Amniotic epithelial cell (primary cell): Measurements from ENCODE around the gene HLX.

Source experiments
- DNase-seq: peaks from one replicate; pipeline ENCODE4 v3.0.0-alpha.2; 2010; ENCODE audit warnings: low read depth

Gene HLX

DNA sequence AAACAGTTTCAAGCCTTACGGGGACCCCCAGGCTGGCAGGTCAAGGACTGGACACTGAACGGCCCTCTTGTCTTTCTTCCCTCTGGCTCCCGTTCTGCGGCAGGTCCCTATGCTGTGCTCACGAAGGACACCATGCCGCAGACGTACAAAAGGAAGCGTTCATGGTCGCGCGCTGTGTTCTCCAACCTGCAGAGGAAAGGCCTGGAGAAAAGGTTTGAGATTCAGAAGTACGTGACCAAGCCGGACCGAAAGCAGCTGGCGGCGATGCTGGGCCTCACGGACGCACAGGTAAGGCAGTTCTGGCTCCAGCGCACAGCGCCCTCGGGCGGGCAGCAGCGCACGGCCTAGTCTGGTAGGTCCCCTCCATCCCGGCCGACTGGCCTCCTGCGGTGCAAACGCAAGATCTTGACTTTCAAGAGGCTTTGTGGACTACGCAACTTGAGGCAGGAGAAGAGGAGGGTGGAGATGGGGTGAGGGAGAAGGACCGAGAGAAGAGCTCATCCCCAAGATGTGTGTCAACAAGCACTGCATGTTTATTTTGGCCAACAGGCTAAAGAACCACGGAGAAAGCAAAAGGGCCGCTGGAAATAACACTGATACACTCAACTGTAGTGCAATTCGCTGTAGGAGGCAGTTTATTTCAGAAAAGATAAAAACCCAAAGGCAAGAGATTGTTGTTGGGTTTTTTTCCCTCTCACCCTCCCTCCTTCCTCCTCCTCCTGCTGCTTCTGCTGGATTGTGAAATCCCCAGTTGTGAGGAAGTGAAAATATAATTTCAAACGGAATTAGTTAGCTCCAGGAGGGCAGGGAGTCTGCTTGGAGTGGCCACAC is 3.0 kb downstream of the HLX start:
- peak; percentile 92 for DNase-seq

DNA sequence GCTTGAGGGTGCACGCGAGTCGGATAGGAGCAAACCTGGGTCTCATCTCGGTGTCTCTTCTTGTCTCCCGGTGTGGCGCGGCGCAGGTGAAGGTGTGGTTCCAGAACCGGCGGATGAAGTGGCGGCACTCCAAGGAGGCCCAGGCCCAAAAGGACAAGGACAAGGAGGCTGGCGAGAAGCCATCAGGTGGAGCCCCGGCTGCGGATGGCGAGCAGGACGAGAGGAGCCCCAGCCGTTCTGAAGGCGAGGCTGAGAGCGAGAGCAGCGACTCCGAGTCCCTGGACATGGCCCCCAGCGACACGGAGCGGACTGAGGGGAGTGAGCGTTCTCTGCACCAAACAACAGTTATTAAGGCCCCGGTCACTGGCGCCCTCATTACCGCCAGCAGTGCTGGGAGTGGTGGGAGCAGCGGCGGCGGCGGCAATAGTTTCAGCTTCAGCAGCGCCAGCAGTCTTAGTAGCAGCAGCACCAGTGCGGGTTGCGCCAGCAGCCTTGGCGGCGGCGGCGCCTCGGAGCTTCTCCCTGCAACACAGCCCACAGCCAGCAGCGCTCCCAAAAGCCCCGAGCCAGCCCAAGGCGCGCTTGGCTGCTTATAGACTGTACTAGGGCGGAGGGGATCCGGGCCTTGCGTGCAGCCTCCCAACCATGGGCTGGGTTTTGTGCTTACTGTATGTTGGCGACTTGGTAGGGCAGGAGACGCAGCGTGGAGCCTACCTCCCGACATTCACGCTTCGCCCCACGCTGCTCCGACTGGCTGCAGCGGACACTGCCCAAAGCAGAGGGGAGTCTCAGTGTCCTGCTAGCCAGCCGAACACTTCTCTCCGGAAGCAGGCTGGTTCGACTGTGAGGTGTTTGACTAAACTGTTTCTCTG is 5.1 kb downstream of the HLX start:
- DNase-seq: peak; percentile 50

DNA sequence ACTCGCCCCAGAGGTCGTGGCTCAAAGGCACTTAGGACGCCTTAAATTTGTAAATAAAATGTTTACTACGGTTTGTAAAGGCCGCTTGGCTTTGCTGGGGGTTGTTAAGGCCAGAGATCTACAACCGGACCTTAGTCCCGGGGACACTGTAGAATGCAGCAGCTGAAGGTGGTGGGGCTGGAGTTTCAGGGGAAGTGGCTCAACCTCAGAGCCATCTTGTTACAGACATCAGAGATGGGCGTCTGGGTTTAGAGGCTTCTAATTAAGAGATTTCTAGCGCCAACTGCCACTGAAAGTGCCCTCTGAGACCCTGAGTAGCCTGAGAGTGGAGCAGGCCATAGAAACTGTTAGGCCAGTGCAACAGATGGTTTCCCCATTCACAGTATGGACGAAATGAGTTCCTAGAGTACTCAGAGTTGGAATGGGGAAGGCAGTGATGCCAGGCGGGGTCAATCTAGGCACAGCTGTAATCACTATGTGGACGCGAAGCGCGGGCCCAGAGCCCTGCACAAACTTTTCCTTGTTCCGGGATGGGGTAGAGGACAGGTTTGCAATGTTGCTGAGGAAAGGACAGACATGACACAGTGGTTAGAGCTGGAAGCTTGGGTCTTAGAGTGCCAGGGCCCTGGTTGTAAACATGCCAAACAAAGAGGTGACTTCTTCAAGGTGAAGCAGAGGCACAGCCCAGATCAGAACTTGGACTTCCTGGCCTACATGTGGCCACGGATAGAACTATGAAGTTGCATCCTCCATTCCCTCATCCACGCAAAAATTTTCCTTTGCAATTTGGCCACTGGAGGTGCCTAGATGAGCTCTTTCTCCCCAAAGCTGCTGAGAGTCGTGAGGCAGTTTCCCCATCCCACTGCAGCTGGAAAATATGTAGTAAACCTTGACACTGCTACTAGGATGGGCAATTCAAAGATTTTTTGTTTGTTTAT is 6.0 kb downstream of the HLX start:
- DNase-seq: no peak

DNA sequence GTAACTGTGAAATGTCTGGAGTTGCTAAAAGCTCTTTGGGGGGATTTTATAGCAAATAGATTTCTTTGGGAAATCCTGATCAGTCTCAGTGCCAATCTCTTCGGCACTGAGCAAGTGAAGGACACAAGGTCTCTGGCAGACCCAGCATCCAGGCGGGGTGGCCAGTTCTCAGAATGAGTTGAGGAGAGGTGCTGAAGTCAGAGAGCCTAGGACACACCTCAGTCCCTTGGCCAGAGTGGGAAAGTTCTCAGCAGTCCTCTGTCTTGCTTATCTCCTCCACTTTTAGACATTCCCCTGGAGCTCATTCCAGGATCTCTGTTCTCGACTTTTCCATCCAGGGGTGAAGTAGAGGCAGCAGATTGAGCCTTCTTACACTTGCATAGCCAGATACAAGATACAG is 6.7 kb downstream of the HLX start:
- DNase-seq: no peak

DNA sequence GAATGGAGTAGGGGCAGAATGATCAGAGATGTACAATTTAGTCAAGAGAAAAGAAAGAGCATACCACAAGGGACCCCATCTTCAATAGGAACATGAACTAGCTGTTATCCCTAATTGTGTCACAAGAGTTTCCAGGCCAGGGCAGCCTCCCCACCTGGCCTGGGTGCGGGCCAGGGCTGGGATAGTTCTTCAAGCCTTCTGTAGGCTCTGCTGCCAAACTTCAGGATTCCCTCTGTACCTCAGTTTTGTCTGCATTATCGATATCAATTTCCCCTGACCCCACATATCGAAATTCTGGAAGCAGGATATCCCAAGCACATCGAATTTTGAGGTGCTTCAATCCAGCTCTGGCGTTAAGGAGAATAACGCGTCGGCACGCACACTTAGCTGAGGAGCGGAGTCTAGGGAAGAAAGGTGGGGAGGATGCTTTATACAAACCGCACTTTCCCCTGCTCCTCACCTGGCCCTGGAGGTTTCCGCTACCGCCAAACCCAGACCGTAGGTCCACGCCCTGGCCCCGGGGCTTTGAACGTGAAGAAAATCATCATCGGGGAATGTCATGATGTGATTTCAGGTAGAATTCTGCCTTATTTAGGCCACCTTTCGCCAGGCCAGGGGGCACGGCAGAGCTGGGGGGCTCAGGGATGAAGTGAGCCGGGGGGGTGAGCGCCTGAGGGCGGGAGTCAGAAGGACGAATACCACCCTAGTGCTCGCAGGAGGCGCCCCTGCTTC is 7.4 kb downstream of the HLX start:
- no peak for DNase-seq

DNA sequence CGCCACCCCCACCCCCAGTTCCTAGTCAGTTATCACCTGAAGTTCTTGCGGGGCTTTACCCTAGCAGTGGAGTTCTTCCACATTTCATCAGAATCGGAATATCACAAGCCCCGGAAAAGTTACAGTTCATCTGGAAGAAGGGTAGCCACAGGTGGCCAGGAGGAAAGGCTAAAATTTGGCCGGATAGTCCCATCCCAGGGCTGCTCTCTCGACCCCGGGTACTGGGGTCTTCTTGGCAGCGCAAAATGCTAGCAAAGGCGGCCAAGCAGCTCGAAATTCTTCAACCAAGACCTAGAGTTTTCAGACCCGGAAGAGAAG is 7.9 kb downstream of the HLX start:
- no peak for DNase-seq

DNA sequence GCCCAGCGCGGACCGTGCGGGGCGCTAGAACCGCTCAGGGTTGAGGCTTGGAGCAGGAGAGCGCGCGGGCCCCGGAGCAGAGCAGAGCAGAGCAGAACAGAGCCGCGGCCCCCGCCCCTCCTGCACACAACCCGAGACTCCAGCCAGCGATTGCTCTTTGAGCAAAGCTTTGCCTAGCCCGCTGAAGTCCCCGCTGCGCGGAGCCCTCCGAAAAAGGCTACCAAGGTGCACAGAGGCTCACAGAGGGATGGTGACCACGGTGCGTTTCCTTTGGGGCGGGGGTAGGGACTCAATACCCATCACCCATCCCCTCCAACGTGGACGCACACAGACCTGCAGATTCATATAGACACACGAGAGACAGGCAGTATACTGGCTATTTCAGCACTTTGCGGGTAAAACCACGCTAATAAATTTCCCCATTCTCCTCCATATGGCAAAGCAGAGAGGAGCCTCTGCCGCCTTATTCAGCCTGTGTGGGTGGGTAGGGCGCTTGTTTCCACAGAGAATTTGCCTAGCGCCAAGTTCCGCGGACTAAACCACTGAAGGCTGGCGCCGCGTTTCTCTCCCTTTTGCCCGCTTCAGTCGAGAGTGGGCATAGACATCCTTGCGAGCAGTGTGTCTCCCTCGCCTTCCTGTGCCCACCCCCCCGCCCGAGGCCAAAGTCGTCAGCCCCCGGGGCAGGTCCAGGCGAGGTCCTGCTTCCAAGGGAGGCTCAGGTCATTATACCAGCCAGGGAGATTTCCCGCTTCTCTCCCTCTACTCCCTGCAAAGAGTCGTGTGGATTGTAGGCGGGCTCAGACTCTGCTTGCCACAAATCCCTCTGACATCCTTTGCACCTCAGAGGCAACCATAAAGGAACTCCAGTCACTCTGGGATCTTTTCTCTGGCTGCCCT is 8.5 kb downstream of the HLX start:
- DNase-seq: peak; percentile 80

DNA sequence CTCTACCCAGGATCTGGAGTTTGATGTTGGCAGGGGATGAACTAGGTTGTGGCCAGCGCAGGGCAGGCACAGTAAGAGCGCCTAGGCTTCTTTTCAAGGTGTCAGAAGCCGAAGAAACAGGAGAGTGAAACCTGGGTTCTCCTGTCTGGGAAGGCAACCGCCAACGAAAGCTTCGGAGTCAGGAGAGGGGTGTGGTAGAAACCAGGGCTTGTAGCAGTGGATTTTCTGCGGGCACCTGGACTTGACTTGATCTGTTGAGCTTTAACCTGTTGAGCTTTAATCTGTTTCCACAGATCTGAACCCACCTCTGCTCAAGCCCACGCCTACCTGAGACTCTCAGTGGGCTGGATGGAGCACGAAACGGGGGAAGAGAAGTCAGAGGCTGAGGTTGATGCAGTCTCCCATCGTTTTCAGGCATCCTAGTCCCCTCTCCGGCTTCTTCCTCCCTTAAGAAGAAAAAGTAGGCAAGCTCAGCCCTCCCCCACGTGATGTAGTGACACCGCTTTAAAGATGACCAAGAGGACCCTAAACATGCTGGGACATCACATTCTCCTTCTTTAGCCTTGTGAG is 9.3 kb downstream of the HLX start:
- no peak for DNase-seq

DNA sequence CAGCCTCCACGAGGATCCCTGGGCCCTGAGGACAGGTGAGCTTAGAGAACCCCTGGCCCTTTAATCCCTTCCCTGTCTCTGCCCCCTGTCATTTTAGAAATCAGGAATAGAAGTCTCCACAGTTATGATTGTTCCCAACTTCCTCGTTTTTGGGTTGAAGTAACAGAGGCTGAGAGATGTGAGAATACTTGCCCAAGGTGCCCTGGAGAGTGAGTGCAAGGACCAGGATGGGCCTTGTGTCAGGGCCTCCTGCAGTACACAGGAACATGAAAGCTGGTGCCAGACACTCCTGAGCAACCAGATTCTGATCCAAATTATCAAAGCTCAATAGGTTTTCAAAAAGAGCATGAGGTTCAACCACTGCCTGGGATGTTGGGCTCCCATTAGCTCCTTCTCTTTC is 10.1 kb downstream of the HLX start:
- no peak for DNase-seq

DNA sequence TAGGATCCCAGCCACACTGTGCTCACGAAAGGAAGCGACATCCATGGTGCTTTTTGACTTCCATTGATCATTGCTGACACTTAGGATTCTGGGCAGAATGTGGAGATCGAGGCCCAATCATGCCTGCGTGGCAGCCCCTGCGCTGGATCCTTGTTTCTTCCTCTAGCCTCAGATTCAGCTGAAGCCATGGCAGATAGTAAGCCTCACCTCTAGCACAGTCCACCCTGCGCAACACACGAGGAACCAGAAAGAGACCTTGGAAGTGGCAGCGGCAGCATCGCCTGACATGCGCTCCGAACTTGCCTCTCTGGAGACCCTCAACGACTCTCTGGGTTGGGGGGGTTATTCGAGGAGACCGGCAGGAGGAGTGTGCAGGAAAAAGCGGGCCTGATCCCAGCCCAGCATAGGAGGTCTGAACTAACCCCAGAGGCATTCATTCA is 10.6 kb downstream of the HLX start:
- no peak for DNase-seq

DNA sequence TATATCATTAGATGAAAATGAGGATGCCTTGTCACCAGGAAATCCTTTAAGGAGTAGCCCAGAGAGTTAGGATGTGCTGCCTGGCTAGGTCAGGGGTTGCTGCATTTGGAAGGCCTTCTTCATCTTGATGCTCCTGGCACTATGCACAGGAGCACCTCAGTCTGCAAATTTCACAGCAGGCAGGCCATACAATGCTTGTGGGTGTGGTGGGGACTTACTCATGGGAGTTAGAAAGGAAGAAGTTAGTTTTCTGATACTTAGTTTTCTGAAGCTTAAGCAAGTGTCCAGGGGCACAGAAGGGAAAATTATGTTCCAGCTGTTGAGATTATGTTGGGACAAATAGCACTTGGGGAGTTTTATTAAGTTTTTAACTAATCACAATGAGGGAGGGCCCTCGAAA is 11.4 kb downstream of the HLX start:
- DNase-seq: no peak

DNA sequence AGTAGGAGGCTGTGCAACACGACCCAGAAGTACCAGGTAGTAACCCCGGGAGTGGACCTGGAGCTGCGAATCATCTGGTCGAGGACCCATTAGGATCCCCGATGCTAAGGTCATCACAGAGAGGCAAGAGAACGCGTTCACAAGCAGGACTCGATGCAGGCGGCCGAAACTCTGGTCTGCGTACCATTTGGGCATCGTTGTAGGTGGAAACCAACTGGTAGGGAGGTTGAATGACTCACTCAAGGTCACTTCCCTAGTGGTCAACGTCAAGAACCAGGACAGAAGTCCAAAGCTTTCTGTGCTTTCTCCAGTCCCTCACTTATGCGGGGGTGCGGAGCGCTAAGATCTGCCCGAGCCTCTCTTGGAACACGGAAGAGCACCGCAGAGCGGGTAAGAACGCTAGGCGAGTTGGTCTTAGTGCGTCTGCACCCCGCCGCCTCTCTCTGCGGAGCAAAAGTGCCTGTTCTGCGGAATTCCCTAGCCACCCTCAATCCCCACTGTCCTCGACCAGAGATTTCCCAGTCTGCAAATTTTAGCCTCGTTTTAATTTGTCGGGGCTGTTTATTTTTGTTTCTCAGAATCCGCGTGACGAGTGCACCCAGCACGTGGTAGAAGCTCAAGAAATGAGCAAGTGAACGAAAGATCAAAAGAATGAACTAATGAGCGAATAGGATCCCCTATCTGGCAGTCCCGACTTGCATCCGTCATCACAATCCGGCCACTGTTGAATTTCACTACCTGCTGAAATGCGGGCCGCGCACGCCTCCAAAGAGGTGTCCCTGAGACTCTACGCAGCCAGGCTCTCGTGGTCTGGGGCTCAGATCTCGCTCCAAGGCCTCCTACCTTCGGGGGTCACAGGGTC is 12.2 kb downstream of the HLX start:
- no peak for DNase-seq

DNA sequence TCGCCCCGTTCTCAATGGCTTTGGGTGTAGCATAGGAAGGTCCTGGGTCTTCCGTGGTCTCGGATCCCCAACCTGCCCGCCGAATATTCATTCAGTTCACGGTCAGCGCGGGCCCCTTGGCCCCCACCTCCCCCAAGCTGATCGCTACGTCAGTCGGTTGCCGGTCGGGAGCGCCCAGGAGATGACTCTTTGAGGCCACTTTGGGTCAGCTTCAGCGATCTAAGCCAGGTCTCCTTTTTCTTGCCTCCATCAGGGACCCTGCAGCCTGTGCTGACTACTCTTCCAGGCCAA is 12.8 kb downstream of the HLX start:
- no peak for DNase-seq

DNA sequence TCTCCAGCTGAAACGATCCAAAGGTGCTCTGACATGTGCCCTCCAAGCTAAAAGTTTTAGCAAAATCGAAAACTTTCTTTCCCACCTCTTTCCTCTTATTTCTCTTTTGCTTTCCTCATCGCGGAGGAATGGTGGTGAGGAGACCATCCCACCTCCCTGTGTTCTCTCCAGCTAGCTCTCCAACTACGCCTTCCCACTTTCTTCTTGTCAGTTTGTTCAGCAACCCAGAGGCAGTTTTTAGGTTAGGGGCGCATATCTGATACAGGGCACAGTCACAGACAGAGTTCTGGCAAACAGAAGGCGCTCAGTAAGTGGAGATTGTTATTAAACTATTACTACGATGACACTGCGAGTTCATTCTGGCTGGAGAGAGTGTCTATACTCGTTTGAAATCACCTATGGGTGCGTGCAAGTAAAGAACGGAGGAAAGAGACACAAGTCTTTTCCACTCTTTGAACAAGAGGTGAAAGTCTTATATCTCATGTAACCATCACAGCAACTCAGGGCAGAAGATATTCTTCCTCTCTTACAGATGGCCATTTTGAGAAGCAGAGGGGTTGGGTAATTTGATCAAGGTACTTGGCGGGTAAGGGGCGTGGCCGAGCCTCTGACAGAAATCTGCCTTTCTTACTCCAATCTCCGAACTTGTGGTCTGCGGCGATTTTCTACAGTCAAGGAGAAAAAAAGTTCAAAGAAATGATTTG is 13.9 kb downstream of the HLX start:
- DNase-seq: no peak

DNA sequence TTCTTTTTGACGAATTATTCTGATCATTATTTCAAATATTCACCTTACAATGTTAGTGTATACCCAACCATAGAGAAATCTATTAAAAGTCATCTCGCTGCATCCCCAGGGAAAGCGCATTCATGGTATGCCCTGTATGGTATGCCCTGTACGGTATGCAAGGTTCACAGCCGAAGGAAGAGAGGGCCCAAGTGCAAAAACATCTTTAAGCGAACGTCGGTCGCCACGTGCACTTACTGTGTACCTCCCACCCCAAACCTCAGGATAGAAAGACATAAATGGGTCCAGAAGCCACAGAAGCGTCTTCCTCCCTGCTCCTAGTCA is 14.4 kb downstream of the HLX start:
- no peak for DNase-seq

DNA sequence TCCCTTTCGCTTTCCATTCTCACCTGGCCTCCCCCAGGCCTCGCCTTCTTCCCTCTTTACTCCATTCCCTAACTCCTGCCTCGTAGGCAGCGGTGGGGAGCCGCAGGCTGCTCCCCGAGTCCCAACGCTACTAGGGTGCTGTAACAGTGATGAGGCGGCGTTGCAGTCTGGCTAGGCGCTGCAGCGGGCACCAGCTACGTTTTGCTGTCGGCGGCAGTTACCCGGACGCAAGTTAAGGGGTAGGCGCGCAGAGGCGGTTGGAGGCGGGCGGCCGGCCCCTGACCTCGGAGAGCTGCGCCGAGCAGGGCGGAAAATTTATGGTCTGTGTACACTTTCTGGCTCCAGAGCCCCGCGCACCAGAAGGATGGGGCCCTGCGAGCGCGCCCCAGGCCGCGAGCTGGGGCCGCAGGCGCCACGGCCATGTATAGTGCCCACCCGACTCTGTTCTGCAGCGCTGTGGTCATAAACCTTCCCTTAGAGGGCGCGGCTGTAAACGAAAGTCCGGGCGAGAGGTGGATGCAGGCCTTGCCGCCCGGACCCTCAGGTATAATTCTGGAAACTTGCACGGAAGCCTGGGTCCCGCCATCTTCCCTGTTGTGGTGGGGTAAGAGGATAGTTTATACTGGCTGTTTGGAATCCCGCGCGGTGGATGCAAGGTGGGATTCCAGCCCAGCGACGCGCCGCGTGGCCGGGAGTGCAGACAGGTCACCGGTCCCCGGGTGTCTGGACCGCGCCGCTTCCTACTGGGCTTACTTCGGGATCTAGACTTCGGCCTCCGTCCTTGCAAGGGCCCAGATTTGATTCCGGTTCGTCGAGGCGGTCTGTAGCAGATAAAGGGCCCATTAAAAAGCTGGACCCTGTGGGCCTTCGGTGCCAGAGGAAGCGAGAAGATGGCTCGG is 15.0 kb downstream of the HLX start:
- DNase-seq: no peak

DNA sequence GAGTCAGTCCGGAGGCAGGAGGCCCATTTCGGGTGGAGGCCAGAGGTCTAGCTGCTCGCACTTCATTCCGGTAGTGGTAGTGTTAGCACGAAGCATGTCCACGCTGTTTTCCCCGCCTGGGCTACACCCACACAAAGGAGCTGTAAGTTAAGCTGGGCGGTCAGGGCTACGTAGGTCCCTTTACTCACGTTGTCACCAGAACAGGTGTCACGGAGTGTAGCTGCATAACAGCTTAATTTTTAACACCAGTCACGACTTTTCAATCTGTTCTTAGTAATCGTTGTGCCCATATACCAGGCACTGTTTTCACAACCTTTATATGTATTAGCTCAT is 15.6 kb downstream of the HLX start:
- no peak for DNase-seq

DNA sequence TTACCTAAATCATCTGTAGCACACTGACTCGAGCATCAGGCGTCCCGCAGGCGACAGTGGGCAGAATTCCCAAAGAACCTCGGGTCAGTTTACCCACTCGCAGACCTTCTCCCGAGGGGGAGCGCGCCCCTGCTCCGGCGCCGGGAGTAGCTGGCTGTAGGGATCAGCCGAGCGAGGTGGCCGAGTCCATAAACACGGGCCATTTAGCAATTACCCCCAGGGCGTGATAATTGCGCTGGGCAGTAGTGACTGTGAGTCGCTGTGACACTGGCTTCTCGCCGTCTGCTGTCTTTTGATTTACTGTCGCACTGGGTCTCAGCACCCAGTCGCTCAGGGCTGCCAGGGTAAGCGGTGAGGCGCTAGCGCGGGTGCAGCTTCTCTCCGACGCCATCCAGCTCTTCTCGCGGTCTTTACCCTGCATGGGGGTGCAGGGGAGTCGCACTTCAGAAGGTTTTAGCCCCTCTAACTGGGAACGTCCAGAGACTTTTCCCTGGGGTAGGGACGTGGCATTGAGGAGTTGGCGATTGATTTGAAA is 16.2 kb downstream of the HLX start:
- no peak for DNase-seq
